Measurements from ENCODE around the gene SLAIN2.
"Not testable (repeated sequence)": the region's sequence is repeated elsewhere in the genome, so short reads cannot be mapped to it uniquely, and the experiment has no call there.

SLAIN2 gene

DNA sequence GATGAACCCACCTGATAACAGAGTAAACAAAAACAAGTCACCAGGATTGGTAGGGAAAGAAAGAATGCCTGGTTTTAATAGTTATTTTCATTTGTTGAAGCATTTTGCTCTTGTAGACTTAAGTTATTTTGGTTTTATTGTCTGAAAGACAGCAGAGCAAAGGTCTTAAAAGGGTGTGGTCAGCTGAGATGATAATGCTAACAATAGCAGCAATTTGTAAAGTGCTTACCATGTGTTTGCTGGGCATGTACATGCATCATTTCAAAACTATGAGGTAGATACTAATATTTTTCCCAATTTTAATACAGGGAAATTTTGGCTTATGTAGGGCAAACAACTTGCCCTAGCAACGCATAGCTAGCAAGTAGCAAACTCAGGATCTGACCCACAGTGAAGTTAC, 95.0 kb downstream of the SLAIN2 start:
- DNase-seq (ENCODE audit: low read depth in 2 of 3, low spot score in 2 of 3), result no peak

DNA sequence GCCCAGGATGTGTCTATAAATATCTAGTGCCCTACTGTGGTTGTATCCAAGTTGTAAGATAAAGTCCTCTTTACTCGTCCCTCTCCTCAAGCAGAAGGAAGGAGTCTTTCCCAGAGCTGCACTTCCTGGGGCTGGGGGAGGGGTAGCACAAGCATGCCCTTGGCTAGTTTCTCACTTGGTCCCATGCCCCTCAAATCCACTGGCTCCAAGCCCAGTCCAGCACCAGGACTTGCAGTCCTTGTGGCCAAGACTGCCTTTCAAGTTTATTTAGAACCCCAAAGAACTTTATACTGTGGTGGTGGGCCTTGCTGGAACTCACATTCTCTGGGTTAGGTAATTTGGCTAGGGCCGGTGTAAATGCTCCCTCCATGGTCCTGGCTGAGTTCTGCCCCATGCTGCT, 98.7 kb downstream of the SLAIN2 start:
- DNase-seq (ENCODE audit: low read depth in 2 of 3, low spot score in 2 of 3), result no peak

DNA sequence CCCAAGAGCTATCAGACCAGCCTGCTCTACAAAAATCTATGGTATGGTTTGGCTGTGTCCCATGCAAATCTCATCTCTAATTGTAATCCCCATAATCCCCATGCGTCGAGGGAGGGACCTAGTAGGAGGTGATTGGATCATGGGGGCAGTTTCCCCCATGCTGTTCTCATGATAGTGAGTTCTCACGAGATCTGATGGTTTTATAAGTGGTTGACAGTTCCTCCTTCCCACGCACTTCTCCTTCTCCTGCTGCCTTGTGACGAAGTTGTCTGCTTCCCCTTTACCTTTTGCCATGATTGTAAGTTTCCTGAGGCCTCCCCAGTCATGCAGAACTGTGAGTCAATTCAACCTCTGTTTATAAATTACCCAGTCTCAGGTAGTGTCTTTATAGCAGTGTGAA, 99.6 kb downstream of the SLAIN2 start:
- not testable (repeated sequence) for DNase-seq (ENCODE audit: low read depth in 2 of 3, low spot score in 2 of 3)

DNA sequence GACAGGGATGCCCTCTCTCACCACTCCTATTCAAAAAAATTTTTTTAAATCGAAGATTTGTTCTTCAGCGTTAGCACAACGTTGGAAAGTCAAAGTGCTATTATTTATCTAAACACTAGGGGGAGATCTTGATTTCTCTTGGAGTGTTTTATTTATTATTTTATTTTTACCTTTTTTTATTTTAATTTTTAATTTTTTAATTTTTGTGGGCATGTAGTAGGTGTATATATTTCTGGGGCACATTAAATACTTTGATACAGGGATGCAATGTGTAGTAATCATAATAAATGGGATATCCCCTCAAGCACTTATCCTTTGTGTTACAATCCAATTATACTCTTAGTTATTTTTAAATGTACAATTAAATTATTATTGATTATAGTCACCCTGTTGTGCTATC, 104.4 kb downstream of the SLAIN2 start:
- no peak for DNase-seq (ENCODE audit: low read depth in 2 of 3, low spot score in 2 of 3)

DNA sequence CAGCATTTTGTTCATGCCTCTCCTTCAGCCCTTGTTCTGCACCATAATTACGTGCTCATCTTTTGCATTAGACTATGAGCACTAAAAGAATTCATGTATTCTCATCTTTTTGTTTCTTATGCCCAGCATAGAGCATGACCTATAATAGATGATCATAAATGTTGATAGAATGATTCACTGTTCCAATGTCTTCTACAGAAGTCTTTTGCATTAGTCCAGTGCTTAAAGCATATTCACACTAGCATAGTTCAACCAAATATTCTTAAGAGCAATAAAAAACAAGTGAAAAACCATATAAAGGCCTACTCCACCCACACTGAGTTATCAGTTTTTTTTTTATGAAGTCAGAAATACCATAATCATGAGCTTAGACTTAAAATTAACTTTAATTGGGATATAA, 105.3 kb downstream of the SLAIN2 start:
- no peak for DNase-seq (ENCODE audit: low read depth in 2 of 3, low spot score in 2 of 3)

DNA sequence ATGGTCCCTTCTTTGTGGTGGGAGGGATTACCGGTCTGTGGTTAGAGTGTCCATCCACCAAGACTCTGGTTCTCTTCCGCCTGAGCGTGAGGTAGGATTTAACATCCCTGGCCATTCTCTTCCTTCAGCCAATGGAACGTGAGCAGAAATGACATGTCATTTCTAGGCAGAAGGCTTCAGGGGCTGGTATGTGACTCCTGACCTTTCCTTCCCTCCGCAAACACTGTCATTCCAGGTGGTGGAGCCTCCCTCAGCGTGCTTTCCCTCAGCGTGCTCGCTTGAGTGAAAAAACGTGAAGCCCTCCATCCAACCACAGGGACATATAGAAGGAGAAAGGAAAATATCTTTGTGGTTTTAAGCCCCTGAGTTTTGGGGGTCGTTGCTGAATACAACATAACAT, 107.8 kb downstream of the SLAIN2 start:
- no peak for DNase-seq (ENCODE audit: low read depth in 2 of 3, low spot score in 2 of 3)

DNA sequence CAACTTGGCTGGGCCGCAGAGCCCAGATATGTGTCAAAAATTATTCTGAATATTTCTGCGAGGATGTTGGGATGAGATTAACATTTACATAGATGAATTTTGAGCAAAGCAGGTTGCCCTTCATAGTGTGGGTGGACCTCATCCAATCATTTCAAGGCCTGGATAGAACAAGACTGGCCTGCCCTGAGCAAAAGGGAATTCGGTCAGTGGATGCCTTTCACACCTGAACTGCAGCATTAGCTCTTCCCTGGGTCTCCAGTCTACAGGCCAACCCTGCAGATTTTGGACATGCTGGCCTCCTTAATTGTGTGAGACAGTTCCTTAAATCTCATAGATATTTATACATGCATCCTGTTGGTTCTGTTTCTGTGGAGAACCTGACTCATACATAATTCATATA, 109.4 kb downstream of the SLAIN2 start:
- no peak for DNase-seq (ENCODE audit: low read depth in 2 of 3, low spot score in 2 of 3)

DNA sequence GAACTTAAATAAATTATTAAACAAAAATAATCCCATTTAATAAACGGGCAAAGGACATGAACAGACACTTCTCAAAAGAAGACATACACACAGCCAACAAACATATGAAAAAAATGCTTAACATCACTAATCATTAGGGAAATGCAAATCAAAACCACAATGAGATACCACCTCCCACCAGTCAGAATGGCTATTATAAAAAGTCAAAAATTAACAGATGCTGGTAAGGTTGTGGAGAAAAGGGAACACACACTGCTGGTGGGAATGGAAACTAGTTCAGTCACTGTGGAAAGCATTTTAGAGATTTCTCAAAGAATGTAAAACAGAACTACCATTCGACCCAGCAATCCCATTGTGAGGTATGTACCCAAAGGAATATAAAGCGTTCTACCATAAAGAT, 110.3 kb downstream of the SLAIN2 start:
- DNase-seq (ENCODE audit: low read depth in 2 of 3, low spot score in 2 of 3), result not testable (repeated sequence)

DNA sequence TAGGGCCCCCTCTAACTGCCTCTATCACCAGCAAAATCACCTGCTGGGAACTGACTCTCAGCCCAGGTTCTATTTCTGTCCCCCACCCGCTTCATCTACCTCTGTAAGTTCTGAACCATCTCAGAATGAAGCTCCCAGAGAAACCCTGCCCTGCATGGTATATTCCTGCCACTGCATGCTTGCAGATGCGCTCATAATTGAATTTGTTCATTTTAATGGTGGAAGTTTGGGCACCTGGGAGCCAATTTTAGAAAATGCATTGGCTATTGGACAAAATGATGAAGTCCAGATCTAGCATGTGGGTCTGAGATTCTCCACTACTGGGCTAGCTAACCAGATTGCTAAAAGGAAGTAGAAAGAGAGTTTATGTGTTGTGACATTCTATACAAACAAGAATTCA, 113.3 kb downstream of the SLAIN2 start:
- DNase-seq (ENCODE audit: low read depth in 2 of 3, low spot score in 2 of 3), result no peak

DNA sequence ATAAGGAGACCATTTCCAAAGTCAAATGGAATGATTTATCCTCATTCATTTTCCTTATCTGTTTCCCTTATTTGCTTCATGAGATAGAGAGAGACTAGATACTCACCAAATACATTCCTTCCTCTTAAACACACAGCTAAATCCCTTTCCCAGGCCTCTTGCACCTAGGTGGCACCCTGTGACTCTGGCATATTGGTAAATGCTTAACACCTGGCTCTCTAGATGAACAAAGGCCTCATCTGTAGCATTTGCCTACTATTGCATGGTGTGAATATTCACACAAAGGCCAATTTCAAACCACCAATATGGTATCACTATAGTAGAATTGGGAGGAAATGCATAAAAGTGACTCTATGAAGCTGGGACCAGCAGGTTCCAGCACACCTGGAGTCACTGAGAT, 119.7 kb downstream of the SLAIN2 start:
- DNase-seq (ENCODE audit: low read depth in 2 of 3, low spot score in 2 of 3), result no peak

DNA sequence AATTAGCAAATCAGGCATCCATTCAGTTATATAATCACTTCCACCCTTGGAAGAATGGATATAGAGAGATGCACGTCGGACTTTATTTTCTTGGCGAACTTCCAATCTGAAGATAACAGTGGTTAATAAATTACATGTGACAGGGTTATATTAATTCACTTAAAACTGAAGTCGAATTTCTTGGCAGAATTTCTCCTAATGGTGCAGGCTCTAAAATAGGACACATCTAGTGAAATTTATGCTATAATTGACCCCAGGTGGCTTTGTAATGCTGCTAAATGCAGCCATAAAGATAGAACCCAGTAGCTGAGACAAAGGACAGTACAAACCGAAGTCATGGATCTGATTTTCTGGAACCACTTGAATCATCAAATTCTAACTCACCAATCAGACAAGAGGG, 121.0 kb downstream of the SLAIN2 start:
- no peak for DNase-seq (ENCODE audit: low read depth in 2 of 3, low spot score in 2 of 3)

DNA sequence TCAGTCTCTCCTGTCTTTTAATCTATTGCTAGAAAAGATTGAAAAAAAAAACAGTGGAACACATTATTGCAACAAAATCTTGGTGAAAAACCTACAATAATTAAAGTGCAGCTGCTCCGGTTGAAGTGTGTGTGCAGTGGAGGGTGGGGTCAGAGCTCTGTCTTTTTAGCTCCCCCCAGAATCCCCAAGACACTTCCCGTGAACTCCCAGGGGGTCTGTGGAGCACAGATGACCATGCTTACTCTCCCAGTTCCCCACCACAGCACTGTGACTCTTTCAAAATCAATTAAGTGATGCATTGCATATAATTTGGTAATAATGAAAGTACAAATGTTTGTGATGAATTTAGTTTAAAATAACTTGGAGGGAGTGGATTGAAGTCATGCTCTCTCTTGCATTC, 126.1 kb downstream of the SLAIN2 start:
- no peak for DNase-seq (ENCODE audit: low read depth in 2 of 3, low spot score in 2 of 3)

DNA sequence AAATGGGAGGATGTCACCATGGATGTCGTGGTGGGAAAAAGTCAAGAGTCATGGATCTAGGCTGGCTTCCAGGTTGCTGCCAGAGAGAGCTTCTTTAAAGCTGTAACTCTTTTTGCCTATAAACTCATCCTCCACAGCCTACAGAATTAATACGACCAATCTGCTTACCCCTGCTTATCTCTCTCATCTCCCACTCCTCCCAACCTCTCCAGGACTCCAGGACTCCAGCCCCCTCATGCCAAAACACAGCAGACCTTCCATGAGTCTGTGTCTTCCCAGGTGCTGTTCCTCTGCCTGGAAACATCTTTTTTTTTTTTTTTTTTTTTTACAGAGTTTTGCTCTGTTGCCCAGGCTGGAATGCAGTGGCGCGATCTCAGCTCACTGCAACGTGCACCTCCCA, 126.6 kb downstream of the SLAIN2 start:
- no peak for DNase-seq (ENCODE audit: low read depth in 2 of 3, low spot score in 2 of 3)

DNA sequence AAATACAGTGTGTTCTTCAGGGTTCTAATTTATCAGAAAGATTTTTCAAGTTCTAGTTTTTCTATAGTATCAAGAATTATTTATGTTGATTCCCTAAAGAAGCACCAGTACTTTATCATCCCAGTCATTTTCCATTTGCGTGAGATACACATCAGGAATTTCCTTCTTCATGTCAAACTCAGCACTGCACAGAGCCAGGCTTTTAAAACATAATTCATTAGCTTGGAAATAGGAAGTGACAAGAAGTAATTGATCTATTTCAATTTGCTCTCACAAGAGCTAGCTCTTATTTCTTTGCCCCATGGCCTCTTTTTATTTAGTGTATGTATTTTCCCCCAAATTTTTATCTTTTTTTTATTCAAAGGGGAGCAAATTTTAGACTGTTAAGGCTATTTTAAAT, 128.8 kb downstream of the SLAIN2 start:
- DNase-seq (ENCODE audit: low read depth in 2 of 3, low spot score in 2 of 3), result no peak

DNA sequence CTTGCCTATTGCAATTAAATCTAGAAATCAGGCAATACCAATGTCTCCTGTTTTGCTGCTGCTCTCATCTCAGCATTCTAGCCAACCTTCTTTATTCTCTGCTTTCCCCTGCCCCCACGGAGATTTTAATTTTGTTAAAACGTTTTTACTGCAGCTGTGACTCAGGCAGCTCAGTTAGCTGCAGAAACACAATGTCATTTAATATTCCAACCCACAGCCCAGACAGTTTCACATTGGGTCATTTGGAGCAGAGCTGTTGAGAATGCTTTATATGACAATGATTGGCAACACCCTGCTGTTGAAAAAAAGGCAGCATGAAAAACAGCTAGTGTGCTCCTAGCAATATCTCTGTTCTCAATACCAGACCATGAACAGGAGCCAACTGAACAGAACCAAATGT, 129.2 kb downstream of the SLAIN2 start:
- no peak for DNase-seq (ENCODE audit: low read depth in 2 of 3, low spot score in 2 of 3)

DNA sequence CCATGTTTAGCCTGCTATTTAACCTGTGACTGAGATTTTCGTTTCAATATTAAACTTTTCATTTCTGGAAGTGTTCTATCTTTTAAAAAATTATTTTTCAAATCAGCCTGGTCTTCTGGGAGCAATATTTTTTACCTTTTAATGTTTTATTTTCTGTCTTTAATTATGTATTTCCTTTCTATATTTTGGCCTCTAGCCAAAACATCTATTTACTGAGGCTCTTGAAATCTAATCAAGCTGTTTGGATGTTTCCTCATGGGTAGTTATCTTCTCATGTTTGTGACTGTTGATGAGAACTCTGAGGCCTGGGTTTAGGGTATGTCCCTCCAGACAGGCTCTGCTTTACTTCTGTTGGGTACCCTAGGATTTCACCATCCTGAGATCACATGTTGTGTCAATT, 131.5 kb downstream of the SLAIN2 start:
- DNase-seq (ENCODE audit: low read depth in 2 of 3, low spot score in 2 of 3), result no peak

DNA sequence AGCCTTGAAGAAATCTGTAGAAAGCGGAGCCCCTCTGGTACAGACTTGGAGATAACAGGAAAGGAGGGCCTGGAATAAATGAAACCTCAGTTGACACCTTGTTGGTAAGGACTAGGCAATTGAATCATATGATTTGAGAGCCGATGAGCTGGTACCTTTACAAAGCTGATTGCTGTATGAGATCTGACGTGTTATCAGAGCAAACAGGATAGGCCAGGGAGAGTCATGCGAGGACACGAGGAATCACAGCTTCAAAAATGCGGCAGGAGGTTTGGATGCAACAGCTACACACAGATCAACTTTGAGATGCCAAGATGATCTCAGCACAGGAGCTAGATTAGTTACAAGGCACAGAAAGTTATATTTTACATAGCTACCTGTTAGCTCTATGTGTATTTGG, 134.4 kb downstream of the SLAIN2 start:
- DNase-seq (ENCODE audit: low read depth in 2 of 3, low spot score in 2 of 3), result no peak
